ENCODE results near the gene RAPGEF5. TPM values are rescaled to one million over a fixed set of nuclear protein-coding genes. Genes with fewer than 3 reads are reported as not detected.

Gene RAPGEF5
- total and polyA plus RNA-seq, 10 of the 15 experiments (the other 5 are each of a cell fraction or from before 2014, with no cell fraction given): 0.38 to 4.0 (median 1.6) TPM; not detected in 1

GRCh38 chr7:22204312-22204711 is 152.6 kb downstream of the RAPGEF5 start:
- 39% methylated on average over 4 of the region's 4 CpGs for WGBS (ENCODE audit: insufficient coverage, insufficient replicate concordance, low lambda C conversion rate, missing lambda C conversion rate)
- POLR2A ChIA-PET: no interaction called here
- TF ChIP-seq RBBP5 (conservative IDR thresholded peaks at IDR 0.05) (no peak), JUND (IDR thresholded peaks at IDR 0.05; ENCODE audit: low read depth, low read length) (no peak), ETV6 (conservative IDR thresholded peaks at IDR 0.05 in 1 of 2, IDR thresholded peaks at IDR 0.05 in 1 of 2; ENCODE audit: borderline replicate concordance in 1 of 2, low read depth in 1 of 2) (no peak)

GRCh38 chr7:22202141-22202540 is 154.8 kb downstream of the RAPGEF5 start:
- H2AFZ ChIP-seq (ENCODE audit: control insufficient read depth, low read depth, low read length): no peak overlapping the region
- H3K4me1 ChIP-seq (ENCODE audit: control insufficient read depth, insufficient read depth, low read length): no peaks in the 10 kb centered on the region
- H3K36me3 ChIP-seq (ENCODE audit: control insufficient read depth in 2 of 2, insufficient read depth in 2 of 2, low read length in 1 of 2): no peaks in the 10 kb centered on the region
- no peaks in the 10 kb centered on the region for H3K27me3 ChIP-seq (replicated peaks in 1 of 2; ENCODE audit: control insufficient read depth in 2 of 2, insufficient read depth in 2 of 2, low read length in 1 of 2)
- ChIA-PET POLR2A (no interaction called here), RAD21 (ENCODE audit: unreplicated experiment) (no interaction called here), CTCF (no interaction called here), SMC1A (ENCODE audit: uncharacterized antibody, unreplicated experiment) (interaction anchor here (0.6 to 1.2 kb wide), 3 partner anchors 11 to 27 kb away, joined by 3 read pairs; no protein-coding TSS in a partner anchor)
- DNase-seq (ENCODE audit: low read depth, low spot score) (no peak), ATAC-seq (no peak), FAIRE-seq (no peak)
- H3K9ac ChIP-seq (ENCODE audit: control insufficient read depth, insufficient read depth, low read length): no peak overlapping the region
- no peaks in the 10 kb centered on the region for H3K9me3 ChIP-seq (replicated peaks; ENCODE audit: control insufficient read depth, insufficient read depth, low read length)
- no peak overlapping the region for H3K4me3 ChIP-seq
- H3K27ac ChIP-seq (ENCODE audit: control insufficient read depth, insufficient read depth): no peak overlapping the region
- intact Hi-C loops (cut with micrococcal nuclease; ENCODE audit: unreplicated experiment): no loop called here
- no peaks in the 10 kb centered on the region for H3K79me2 ChIP-seq (ENCODE audit: control insufficient read depth, insufficient read depth, low read length)
- no peak overlapping the region for H3K4me2 ChIP-seq (ENCODE audit: control insufficient read depth, insufficient read depth)
- WGBS (ENCODE audit: insufficient coverage, insufficient replicate concordance, low lambda C conversion rate, missing lambda C conversion rate): 0% methylated on average over 1 of the region's 1 CpG
- in situ Hi-C loops (cut with MboI): no loop called here
- no TSS peak for BruUV-seq (replicated peaks)
- H4K20me1 ChIP-seq (ENCODE audit: control insufficient read depth, insufficient read depth): no peaks in the 10 kb centered on the region
- TF ChIP-seq KLF5 (IDR thresholded peaks at IDR 0.05; ENCODE audit: partially characterized antibody): no peak
- TF ChIP-seq REST (IDR thresholded peaks at IDR 0.05; ENCODE audit: low read depth, low read length): no peak
- no peak for TF ChIP-seq SRF (IDR thresholded peaks at IDR 0.05; ENCODE audit: low read depth in 2 of 2, low read length in 2 of 2)
- TF ChIP-seq E2F8 (IDR thresholded peaks at IDR 0.05; ENCODE audit: low read depth, partially characterized antibody): no peak
- TF ChIP-seq MYC (IDR thresholded peaks at IDR 0.05; ENCODE audit: insufficient read depth, insufficient read length, insufficient replicate concordance, low read length, severe bottlenecking): no peak
- no peak for TF ChIP-seq POU2F2 (IDR thresholded peaks at IDR 0.05; ENCODE audit: borderline replicate concordance, low read depth, low read length)

More at GRCh38 chr7:22204312-22204711, 152.6 kb downstream of the RAPGEF5 start:
- no peak for ATAC-seq
- H2AFZ ChIP-seq (ENCODE audit: control insufficient read depth, low read depth, low read length): no peak overlapping the region
- H3K4me3 ChIP-seq: no peak overlapping the region
- no peaks in the 10 kb centered on the region for H3K27me3 ChIP-seq (replicated peaks in 1 of 2; ENCODE audit: control insufficient read depth in 2 of 2, insufficient read depth in 2 of 2, low read length in 1 of 2)
- CTCF ChIA-PET: interaction anchor here (0.9 to 1.0 kb wide), 2 partner anchors 64 to 95 kb away, joined by 3 read pairs; no protein-coding TSS in a partner anchor
- no peaks in the 10 kb centered on the region for H3K9me3 ChIP-seq (replicated peaks; ENCODE audit: control insufficient read depth, insufficient read depth, low read length)
- BruUV-seq (replicated peaks): no TSS peak
- in situ Hi-C loops (cut with MboI) (no loop called here), intact Hi-C loops (cut with micrococcal nuclease; ENCODE audit: unreplicated experiment) (no loop called here)
- DNase-seq (ENCODE audit: low read depth, low spot score): no peak
- H3K27ac ChIP-seq (ENCODE audit: control insufficient read depth, insufficient read depth): no peak overlapping the region
- no peaks in the 10 kb centered on the region for H3K79me2 ChIP-seq (ENCODE audit: control insufficient read depth, insufficient read depth, low read length)
- H3K4me1 ChIP-seq (ENCODE audit: control insufficient read depth, insufficient read depth, low read length): no peaks in the 10 kb centered on the region
- H3K36me3 ChIP-seq (ENCODE audit: control insufficient read depth in 2 of 2, insufficient read depth in 2 of 2, low read length in 1 of 2): no peaks in the 10 kb centered on the region
- no peaks in the 10 kb centered on the region for H4K20me1 ChIP-seq (ENCODE audit: control insufficient read depth, insufficient read depth)
- RAD21 ChIA-PET (ENCODE audit: unreplicated experiment): no interaction called here
- SMC1A ChIA-PET (ENCODE audit: uncharacterized antibody, unreplicated experiment): no interaction called here
- H3K9ac ChIP-seq (ENCODE audit: control insufficient read depth, insufficient read depth, low read length): no peak overlapping the region
- no peak overlapping the region for H3K4me2 ChIP-seq (ENCODE audit: control insufficient read depth, insufficient read depth)
- FAIRE-seq: no peak

Measured in GM12878 (cell line).